Lower lobe of right lung (tissue), 2 donors: Measurements from ENCODE around the gene TMEM116. TPM values are rescaled to one million over a fixed set of nuclear protein-coding genes. Genes with fewer than 3 reads are reported as not detected.

Experiments used
- ATAC-seq, 2 donors: fragments of 200-7000 bp; cut with Tn5 transposase; one replicate each; pipeline ENCODE4 v1.9.1; 2020 to 2022; ENCODE audit warnings: mild to moderate bottlenecking in 2 of 2, moderate library complexity in 2 of 2
- DNase-seq: peaks from one replicate; pipeline ENCODE4 v3.0.0-alpha.2; 2020
- H3K27ac ChIP-seq: fragments of 200-600 bp; one replicate; pipeline ENCODE4 v1.8.0; 2022
- H3K27me3 ChIP-seq: fragments of 200-600 bp; one replicate; pipeline ENCODE4 v1.8.0; 2022; ENCODE audit warnings: low read depth
- H3K36me3 ChIP-seq: fragments of 200-600 bp; one replicate; pipeline ENCODE4 v1.8.0; 2022; ENCODE audit warnings: mild to moderate bottlenecking
- H3K4me1 ChIP-seq: fragments of 200-600 bp; one replicate; pipeline ENCODE4 v1.8.0; 2022
- H3K4me3 ChIP-seq: fragments of 200-600 bp; one replicate; pipeline ENCODE4 v1.8.0; 2022; ENCODE audit warnings: mild to moderate bottlenecking
- H3K9me3 ChIP-seq: fragments of 200-600 bp; one replicate; pipeline ENCODE4 v1.8.0; 2022
- intact Hi-C: fragments of 100-400 bp; cut with DNase I; formaldehyde crosslinking; loops from one replicate; pipeline ENCODE4 v1.11.0; 2022
- total RNA-seq: library from RNA; stranded (reverse); fragmentation: NEBNext Ultra II Directional; extraction: Animal tissue kit (Norgen Biotek cat#: 25700); gene quantifications from one replicate; pipeline ENCODE4 v1.2.1, GENCODE V29; 2021
- TF ChIP-seq, protein P1 (sequence below): fragments of 200-600 bp; IDR thresholded peaks from one replicate; pipeline ENCODE4 v1.8.0; 2022; ENCODE audit warnings: antibody characterized with exemption, mild to moderate bottlenecking
- donor health status: DM: no; HTN: yes; CAD: no; lungs with severe emphysema.

Gene TMEM116
- total RNA-seq, 1 donor from 2014 or later: 21.1 TPM

DNA sequence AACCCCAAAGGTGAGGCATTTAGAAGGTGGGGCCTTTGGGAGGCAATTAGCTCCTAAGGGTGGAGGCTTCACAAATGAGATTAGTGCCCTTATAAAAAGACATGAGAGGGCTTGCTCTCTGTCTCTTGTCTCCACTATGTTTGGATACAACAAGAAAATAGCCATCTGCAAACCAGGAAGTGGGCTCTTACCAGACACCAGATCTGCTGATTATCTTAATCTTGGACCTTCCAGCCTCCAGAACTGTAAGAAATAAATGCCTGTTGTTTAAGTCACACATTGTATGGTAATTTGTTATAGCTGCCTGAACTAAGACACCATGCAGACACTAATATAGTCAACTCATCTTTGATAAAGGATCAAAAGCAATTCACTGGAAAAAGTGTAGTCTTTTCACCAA lies 34.4 kb downstream of the TMEM116 start:
- Histone ChIP-seq H3K36me3 (no peaks in the 10 kb centered on the region), H3K4me3 (no peak overlapping the region), H3K4me1 (no peaks in the 10 kb centered on the region), H3K27me3 (no peaks in the 10 kb centered on the region), H3K27ac (no peak overlapping the region), H3K9me3 (no peaks in the 10 kb centered on the region)
- DNase-seq (no peak), ATAC-seq (no peak)
- intact Hi-C loops: no loop called here
- TF ChIP-seq, protein P1, sequence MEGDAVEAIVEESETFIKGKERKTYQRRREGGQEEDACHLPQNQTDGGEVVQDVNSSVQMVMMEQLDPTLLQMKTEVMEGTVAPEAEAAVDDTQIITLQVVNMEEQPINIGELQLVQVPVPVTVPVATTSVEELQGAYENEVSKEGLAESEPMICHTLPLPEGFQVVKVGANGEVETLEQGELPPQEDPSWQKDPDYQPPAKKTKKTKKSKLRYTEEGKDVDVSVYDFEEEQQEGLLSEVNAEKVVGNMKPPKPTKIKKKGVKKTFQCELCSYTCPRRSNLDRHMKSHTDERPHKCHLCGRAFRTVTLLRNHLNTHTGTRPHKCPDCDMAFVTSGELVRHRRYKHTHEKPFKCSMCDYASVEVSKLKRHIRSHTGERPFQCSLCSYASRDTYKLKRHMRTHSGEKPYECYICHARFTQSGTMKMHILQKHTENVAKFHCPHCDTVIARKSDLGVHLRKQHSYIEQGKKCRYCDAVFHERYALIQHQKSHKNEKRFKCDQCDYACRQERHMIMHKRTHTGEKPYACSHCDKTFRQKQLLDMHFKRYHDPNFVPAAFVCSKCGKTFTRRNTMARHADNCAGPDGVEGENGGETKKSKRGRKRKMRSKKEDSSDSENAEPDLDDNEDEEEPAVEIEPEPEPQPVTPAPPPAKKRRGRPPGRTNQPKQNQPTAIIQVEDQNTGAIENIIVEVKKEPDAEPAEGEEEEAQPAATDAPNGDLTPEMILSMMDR: no peak

DNA sequence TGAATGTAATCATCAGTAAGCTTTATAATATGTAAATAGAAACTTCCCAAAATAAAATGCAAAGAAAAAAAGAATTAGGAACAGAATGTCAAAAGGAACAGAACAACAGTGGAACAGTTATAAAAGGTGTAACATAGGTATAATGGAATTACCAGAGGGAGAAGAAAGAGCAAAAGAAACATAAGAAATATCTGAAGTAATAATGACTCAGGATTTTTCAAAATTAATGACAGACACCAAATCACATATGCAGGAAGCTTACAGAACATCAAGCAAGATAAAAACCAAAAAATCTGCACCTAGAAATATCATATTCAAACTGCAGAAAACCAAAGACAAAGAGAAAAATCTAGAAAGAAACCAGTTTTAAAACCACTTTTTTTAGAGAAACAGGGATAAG lies 36.1 kb downstream of the TMEM116 start:
- Histone ChIP-seq H3K4me3 (no peak overlapping the region), H3K36me3 (no peaks in the 10 kb centered on the region), H3K9me3 (peaks cover 1% of the 10 kb centered on the region), H3K4me1 (no peaks in the 10 kb centered on the region), H3K27ac (no peak overlapping the region), H3K27me3 (no peaks in the 10 kb centered on the region)
- ATAC-seq: no peak
- intact Hi-C loops: no loop called here
- TF ChIP-seq, protein P1: no peak
- DNase-seq: no peak

DNA sequence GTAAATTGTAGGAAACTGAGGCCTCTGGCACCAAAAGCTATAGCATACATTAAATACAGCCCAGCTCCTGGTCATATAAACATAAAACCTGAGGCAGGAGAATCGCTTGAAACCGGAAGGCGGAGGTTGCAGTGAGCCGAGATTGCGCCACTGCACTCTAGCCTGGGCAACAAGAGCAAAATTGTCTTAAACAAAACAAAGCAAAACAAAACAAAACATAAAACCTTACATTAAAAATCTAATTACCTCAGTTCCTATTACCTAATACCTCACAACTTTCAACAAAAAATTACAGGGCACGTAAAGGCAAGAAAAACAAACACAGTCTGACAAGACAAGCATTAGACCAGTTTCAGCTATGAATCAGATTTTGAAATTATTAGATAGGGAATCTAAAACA lies 36.7 kb downstream of the TMEM116 start:
- no peak overlapping the region for H3K4me3 ChIP-seq
- no peak for ATAC-seq
- TF ChIP-seq, protein P1: no peak
- H3K9me3 ChIP-seq: peaks cover 7% of the 10 kb centered on the region
- no peak overlapping the region for H3K27ac ChIP-seq
- DNase-seq: no peak
- intact Hi-C loops: no loop called here
- H3K4me1 ChIP-seq: no peaks in the 10 kb centered on the region
- H3K27me3 ChIP-seq: no peaks in the 10 kb centered on the region
- no peaks in the 10 kb centered on the region for H3K36me3 ChIP-seq

DNA sequence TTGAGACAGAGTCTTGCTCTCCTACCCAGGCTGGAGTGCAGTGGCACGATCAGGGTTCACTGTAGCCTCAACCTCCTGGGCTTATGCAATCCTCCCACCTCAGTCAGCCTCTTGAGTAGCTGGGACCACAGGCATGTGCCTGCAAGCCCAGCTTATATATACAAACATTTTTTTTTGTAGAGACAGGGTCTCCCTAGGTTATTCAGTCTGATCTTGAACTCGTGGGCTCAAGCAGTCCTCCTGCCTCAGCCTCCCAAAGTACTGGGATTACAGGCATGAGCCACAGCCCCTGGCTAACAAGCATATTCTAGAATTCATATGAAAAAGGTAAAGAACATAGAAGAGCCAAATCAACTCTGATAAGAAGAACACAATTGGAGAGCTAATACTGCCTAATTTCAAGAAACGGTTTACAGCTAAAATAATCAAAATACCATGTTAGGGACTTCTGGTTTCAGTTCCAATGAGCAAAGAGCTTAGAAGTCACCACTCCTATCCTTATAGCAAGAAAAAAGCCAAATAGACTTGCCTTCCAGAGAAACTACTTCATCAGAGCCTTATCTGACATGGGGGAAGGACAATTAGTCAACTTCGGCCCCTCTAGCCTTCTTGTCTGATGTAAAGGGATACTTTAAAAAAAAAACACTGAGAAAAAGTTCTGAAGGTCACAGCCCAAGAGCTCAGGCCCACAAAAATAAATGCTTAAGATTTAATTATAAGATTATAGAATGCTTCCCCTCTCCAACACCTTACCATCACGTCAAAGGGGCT lies 37.6 kb downstream of the TMEM116 start:
- Histone ChIP-seq H3K4me1 (no peaks in the 10 kb centered on the region), H3K9me3 (peaks cover 16% of the 10 kb centered on the region), H3K27me3 (no peaks in the 10 kb centered on the region), H3K4me3 (no peak overlapping the region), H3K36me3 (no peaks in the 10 kb centered on the region), H3K27ac (no peak overlapping the region)
- TF ChIP-seq, protein P1: no peak
- no peak for DNase-seq
- intact Hi-C loops: no loop called here
- ATAC-seq: peak; percentile 54 to 67

DNA sequence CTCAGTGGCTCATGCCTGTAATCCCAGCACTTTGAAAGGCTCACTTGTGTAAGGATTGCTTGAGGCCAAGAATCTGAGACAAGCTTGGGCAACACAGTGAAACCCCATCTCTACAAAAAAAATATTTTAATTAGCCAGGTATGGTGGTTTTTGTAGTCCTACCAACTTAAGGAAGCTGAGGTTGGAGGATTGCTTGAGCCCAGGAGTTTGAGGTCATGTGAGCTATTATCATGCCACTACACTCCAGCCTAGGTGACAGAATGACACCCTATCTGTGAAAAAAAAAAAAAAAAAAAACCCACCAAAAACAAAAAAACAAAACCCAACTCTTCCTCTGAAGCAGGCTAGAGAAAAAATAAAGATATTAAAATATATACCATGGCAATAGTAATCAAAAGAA lies 41.2 kb downstream of the TMEM116 start:
- intact Hi-C loops: no loop called here
- no peaks in the 10 kb centered on the region for H3K4me1 ChIP-seq
- no peaks in the 10 kb centered on the region for H3K27me3 ChIP-seq
- ATAC-seq (no peak), DNase-seq (no peak)
- H3K9me3 ChIP-seq: peaks cover 21% of the 10 kb centered on the region
- no peaks in the 10 kb centered on the region for H3K36me3 ChIP-seq
- no peak overlapping the region for H3K27ac ChIP-seq
- TF ChIP-seq, protein P1: no peak
- H3K4me3 ChIP-seq: no peak overlapping the region
